Glomerular visceral epithelial cell (primary cell): ENCODE measurements around the gene DDX20.

ENCODE experiments used
- DNase-seq: peaks from one replicate; pipeline ENCODE4 v3.0.0-alpha.2; 2016; ENCODE audit errors: extremely low spot score

Gene DDX20, protein sequence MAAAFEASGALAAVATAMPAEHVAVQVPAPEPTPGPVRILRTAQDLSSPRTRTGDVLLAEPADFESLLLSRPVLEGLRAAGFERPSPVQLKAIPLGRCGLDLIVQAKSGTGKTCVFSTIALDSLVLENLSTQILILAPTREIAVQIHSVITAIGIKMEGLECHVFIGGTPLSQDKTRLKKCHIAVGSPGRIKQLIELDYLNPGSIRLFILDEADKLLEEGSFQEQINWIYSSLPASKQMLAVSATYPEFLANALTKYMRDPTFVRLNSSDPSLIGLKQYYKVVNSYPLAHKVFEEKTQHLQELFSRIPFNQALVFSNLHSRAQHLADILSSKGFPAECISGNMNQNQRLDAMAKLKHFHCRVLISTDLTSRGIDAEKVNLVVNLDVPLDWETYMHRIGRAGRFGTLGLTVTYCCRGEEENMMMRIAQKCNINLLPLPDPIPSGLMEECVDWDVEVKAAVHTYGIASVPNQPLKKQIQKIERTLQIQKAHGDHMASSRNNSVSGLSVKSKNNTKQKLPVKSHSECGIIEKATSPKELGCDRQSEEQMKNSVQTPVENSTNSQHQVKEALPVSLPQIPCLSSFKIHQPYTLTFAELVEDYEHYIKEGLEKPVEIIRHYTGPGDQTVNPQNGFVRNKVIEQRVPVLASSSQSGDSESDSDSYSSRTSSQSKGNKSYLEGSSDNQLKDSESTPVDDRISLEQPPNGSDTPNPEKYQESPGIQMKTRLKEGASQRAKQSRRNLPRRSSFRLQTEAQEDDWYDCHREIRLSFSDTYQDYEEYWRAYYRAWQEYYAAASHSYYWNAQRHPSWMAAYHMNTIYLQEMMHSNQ

DNA sequence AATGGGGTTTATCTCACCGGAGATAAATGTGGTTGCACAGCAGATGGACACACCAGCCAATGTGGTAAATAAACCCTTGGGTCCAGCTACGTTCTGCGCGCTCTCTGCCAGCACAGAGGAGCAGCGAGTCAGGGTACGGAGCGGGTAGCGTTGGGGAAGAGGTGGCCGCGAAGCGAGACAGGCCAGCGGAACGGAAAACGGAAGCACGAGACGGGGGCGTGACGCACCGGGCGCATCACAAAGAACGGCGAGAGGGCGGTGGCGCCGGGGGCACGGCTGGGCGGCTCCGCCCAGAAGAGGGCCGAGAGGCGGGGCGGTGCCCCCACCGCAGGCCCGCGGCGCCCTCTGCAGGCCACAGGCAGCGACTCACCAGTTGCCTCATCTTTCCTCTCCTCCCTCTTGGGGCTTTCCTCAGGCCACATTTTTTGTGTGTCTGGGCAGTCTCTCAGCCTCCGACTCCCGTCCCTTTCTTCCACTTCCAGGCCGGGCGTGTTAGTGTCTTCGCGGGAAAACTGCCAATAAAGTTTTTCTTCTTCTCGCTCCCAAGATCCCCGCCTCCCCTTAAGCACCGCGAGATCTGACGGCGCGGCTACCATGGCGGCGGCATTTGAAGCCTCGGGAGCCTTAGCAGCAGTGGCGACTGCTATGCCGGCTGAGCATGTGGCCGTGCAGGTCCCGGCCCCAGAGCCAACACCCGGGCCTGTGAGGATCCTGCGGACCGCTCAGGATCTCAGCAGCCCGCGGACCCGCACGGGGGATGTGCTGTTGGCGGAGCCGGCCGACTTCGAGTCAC, at the start of gene DDX20:
DDX20 (plus strand) TSS at position 571 of the 793 bp plus-strand sequence; CDS start at position 595, 24 bp downstream.
- DNase-seq, result peak; percentile 95

DNA sequence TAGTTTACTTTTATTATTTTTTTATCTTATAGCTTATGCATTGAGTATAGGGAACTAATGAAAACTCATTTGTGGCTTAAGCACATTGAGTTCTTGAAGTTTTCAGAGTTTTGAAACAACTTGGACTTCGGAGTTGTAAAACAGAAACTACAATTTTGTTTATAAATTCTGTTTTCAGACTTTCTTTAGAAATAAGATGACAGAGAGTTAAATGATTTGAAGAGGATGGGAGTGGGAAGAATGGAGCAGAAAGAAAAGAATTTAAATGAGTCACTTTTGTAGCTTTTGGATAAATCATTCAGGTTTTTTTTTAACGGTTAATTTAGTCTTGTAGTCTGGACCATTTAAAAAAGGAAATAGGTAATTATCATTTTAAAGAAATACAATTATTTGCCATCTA, 48.8 kb upstream of the DDX20 start:
- no peak for DNase-seq

DNA sequence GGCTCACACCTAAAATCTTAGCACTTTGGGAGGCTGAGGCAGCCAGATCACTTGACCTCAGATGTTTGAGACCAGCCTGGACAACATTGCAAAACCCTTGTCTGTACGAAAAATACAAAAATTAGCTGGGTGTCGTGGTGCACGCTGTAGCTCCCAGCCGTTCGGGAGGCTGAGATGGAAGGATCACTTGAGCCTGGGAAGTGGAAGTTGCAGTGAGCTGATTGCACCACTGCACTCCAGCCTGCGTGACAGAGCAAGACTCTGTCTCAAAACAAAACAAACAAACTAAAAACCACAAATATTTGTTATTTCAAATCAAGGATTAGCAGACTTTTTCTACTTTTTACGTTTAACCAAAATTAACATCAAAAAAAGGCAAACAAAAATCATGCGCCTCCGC, 47.8 kb upstream of the DDX20 start:
- no peak for DNase-seq

DNA sequence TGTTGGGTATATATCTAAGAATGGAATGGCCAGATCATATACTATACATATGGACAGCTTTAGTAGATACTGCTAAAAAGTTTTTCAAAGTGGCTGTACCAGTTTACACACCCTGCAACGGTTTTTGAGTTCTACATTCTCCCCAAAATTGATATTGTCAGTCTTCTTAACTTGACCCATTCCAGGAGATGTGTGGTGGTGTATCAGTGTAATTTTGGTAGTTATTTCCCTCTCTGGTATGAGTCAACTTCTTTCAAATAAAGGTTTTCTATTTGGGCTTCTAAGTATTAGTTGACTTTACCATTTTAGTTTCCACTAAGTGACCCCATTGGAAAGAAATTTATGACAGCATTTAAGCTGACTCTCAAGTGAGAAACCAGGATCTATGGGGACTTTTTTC, 45.7 kb upstream of the DDX20 start:
- no peak for DNase-seq

DNA sequence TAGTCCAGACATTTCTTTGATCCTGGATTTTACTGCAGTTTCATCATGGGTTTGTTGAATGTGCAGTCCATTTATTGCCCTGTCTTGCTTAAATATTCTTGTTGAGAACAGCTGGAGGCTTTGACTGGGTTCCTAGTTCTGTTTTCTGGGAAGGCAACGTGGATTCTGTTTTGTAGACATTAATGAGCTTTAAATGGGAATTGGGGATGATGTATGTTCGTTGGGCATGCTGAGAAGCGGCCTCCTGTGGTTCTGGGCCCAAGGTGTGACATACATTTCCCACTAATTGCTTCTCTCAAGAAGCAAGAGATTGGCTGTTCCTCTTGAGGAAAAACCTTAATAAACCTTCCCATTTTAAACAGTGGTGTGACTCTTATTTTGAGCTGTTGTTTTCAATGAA, 39.4 kb upstream of the DDX20 start:
- DNase-seq, result no peak

DNA sequence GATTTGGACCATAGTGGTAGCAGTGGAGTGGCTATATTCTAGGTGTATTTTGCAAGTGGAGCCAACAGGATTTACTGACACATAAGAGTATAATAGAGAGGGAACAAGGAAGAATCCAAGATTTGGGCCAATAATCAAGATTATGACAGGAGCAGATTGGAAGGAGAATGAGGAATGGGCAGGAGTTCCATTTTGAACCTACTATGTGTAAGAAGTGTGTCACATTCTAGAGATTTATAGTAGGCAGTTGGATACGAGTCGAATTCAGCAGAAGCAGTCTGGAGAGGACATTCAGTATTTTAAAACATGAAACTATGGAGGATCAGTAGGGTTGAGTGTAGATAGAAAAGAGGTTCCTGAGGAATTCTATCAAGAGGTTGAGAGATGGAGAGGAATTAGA, 38.3 kb upstream of the DDX20 start:
- no peak for DNase-seq

DNA sequence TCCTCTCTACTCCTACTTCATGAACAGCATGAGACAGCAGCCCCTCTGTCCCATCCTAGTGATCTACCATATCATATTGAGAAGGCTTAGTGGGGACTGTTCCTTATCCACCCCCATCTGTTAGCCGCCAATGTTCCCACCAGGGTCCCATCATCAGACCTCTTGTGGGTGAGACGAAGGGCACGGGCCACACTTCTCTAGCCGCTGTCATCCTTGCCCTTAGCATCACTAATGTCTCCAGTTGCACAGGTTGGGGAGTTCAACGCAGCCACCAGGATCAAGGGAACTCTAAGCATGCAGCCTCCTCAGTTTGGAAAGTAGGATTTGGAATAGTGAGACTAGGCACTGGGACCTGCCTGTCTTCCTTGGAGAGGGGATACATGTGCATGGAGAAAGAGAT, 36.6 kb upstream of the DDX20 start:
- DNase-seq, result no peak

DNA sequence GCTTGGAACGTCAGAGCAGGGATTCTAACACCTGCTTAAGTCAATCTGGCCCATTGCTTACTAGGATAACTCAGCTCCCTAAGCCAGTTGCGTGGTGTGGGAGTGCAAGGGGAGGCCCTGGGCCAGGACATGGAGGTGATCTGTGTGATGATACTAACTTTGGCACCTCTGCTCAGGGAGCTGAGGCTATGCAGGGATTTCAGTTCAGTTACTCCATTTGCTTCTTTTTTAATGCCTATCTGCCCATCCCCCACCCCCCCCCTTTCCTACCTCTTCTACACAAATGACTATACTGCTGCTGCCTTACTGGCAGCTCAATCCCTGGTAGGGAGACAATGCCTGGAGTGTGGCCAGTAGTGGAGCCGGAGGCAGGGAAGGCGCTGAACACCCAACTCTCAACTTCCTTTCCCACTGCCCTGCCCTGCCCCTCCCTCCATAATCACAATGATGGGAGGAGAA, 36.0 kb upstream of the DDX20 start:
- DNase-seq, result no peak

DNA sequence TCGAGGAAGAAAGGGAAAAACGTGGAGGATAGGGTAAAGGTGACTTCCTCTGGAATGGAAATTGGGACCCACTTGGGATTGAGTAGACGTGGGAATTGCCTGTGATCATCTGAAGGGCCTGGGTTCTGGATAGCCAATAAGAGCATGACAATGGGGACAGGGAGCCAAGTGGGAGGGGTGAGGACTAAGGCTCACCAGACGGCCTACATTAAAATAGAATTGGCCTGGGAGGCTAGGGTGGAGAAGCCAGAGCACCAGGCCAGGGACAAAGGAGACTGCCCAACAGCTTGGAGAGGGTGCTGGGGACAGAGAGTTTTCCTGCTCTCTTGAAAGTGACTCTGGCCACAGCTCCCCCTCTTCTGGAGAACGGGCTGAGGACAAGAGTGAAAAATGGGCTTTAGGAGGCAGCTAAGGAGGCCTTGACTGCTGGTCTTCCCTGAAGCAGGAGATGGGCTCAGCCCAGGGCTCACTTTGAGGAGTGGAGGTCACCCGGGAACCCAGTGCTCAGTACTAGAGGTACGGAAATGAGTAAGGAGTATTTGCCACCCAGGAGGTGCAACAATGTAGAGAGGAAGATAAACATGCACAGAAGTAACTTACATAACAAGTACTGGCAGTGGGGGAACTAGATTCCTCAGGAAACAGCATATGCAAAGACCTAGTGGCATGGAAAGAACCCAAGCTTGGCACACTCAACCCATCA, 35.3 kb upstream of the DDX20 start:
- no peak for DNase-seq

DNA sequence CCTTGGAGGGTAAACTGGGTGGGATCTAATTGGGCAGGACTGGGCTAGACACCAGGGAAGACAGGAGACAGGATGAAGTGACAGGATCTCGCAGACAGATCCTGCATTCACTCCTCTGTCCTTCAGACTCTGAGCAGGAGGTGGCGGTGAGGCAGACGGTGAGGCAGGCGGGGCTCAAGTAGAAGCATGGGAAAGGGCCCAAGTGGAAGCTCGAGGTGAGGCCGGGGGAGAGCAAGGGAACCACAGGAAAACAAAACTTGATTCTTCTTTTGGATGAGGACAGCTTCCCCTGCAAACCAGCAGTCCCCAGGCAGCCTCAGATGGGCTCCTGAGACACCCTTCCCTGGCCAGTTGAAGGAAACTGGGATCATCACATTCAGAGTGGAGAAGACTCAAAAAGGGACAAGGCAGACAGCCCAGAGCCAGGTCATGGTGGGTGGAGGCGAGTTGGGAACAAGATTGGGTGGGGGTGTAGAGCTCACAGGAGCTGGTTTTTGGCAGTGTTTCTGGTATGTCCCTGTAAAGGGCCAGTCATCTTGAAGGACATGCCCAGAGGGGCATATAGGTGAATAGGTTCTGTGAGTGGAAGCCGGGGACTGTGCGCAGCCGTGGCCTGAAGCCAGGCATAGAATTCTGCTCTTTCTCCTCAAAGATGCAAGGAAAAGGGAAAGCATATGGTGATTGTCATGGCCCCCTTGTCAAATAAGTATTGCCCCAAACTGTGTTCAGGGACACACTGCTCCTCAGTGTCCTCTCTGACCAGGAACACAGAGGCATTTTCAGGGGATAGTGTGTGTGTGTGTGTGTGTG, 34.5 kb upstream of the DDX20 start:
- no peak for DNase-seq

DNA sequence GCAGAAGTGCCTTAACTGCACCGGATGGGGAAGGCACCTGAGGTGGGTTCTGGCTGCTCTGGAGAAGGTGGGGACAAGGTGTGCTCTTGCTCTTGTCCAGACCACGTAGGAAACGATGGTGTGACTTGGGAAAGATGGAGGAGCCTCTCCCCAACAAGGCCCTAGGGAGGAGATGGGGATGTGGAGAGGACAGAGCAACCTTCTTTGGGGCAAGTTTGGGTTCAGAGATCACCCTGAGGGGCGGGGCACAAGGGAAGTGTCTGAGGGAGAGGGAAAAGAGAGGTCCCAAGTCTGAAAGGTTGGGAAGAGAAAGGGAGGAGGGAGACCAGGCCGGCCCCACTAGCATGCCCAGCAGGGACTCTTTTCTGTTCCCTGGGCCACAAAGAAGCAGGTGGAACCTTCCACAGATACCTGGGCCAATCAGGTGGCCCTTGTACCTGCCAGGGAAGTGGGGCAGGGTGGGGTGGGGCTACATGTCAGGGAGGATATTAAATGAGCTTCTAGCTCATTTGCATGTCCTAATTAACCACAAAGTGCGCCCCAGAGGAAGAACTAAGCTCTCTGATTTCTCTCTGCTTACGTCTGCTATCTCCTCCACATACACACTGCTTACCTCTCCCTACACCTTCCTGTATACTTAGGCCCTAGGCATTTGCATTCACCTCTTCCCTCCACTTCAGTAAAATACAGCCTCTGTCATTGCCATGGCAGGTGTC, 32.5 kb upstream of the DDX20 start:
- DNase-seq, result no peak

DNA sequence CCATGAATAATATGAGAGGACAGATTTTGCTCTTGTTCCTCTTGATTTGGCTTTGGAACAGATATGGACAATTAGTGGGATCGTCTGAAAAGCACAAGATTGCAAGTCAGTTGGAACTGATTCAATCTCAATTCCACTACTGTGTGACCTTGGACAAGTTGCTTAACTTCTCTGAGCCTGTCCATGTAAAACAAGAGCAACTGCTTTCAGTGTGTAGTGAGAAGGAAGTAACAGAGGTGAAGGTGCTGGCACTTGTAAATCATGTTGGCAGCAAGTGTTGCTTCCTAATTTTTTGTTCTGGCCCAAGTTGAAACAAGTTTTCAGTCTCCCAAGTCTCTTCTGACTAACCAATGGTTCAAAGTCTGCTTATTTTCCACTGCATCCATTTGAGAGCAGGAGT, 31.8 kb upstream of the DDX20 start:
- no peak for DNase-seq

DNA sequence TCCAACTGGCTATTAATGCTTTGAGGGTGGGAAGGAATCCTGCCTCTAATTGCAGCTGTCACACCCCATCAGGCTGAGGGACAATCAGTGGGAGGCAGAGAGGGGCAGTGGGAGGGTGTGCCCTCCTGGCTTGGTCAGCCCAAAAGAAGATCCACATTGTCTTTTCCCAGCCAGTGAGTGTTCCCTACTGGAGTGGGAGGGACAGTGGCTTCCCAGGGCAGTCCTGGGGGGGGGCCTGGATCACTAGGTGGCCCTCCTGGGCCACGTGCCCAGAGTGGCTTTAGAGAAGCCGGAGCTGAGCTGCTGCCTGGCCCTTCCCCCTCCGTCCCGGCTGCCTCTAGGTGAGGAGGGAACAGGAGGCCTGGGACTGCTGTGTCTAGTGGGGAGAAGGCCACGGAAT, 30.5 kb upstream of the DDX20 start:
- no peak for DNase-seq

DNA sequence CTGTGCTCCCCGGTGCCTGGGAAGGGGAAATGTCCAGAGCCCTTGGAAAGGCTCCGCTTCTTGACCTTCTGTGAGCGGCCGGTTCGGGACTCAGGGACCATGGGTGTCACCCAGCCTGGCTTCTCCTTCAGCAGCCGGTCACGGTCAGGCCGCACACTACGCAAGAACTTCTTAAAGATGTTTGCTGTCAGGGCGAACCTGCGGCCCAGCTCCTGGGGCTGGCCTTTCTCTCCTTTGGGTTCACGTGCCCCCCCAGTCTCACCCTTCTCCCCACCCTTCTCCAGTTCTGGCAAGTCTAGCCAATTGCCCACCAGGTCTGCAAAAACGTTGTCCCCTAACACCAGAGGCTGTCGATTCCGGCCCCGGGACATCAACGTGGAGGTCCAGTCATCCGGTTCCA, 28.6 kb upstream of the DDX20 start:
- DNase-seq, result no peak

DNA sequence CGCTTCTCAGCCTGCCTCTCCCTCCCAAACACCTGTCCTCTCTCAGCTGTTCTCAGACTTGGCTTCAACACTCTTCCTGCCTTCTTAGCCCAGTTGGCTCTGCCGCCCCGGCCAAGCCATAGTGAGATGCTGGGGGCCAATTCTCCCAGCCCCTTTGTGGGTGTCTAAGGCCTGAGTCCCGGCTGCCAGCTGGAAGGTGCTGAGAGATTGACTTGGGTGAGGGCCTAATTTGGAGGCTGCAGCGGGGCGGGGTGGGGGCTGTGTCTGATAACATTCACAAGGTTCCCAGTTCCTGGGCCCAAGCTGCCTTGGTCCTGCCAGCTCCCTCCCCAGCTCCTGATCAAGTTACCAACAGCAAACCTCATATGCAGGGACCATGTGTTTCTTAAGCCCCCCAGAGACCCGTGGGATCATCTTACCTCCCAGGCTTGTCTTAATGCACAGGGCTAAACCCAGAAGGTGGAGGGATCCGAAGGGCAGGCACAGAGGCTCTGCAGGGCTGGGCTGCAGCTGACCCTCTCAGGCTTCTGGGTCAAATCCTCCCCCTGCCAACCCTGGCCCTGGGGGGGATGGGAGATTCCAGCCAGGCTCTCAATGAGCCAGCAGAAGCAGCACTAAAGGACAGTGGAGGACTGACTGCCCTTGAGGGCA, 26.3 kb upstream of the DDX20 start:
- no peak for DNase-seq

DNA sequence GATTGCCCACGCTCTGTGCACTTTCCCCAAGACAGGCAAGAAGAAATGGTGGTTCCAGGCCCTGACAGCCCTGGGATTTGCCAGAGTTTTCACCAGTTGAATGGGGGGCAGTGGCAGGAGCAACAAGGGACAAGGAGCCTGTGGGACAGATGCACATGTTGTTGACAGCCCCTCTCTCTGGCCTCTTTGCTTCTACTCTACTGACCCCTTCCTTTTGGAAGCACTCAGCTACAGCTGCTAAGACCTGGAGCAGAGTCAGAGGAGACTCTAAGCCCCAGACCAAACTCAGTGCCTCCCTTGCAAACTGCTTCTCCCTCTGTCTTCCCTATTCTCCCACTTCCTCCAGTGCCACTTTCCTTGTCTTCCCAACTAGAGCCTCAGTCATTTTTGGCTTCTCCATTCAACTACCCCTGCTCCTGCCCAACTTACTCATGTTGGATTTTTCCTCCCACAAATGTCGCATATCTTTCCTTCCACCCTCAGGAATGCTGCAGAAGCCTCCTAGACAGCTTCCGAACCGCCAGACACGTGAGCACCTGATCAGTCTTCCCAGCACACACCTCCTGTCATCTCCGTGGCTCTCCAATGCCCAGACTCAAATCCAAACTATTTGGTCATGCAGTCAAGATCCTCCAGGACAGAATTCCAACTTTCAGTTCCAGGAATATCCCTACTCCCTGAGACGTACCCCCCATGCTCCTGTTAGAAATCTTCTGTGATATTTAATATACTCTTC, 25.6 kb upstream of the DDX20 start:
- DNase-seq, result no peak

DNA sequence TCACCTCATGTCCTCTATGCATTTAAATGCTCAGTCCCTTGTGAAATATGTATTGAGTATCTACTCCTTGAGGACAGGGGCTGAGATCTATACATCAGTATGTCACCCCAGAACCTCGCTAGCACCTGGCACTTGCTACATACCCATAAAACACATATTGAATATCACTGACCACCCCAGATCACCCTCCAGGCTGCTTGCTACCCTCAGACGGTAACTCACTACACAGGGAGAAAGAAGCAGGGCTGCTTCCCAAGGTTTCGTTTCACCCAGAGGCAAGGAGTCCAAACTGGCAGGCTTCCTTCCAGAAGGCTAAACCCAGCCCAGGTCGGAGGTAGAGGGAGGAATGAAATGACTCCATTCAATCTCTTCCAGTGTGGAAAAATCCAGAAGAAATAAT, 25.0 kb upstream of the DDX20 start:
- DNase-seq, result no peak

DNA sequence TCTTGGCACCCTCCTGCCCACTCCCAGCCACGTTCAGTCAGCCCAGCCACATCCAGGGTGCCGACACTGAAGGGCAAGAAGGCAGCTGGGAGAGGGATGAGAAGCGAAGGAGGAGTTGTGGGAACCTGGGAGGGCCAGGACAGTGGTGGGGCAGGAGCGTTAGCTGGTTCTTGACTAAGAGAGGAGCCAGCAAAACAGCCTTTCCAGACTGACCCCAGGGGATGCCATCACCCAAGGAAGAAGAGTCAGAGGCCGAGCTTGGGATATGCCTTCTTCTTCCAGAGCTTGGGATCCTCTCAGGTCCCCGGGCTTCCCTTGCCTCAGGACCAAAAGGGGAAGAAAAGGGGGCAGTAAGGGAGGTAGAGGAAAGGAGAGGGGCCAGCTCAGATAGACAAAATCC, 23.7 kb upstream of the DDX20 start:
- no peak for DNase-seq

DNA sequence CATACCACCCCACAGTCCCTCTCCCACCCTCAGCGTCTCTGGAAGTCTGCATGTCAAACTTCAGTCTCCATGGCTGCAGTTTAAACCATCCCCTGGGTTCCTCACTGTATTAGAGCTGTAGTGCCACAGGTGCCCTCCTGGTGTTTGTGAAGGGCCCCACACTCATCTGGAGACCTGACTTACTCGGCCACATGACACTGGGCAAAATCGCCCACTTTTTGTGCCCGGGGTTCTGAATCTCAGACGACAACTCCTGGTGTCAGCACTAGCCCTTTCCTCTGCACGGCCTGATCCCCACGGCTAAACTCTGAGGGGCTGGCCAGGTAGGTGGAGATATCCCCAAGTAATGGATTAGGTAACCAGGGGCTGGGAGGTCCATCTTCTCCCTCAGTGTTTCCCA, 23.0 kb upstream of the DDX20 start:
- no peak for DNase-seq
